GM19351 (cell line): ENCODE data around the gene RASAL2.
"Not testable (repeated sequence)": the region's sequence is repeated elsewhere in the genome, so short reads cannot be mapped to it uniquely, and the experiment has no call there.

Source experiments
- ATAC-seq: cut with Tn5 transposase; IDR thresholded peaks from one replicate; pipeline ENCODE4 v1.9.1; 2021; ENCODE audit warnings: mild to moderate bottlenecking, moderate library complexity; ENCODE audit not compliant: unreplicated experiment

RASAL2 gene

GRCh38 chr1:178368208-178368607 lies 274.3 kb downstream of the RASAL2 start:
- no peak for ATAC-seq

- ATAC-seq, result no peak
Observed at GRCh38 chr1:178371235-178371634, 277.3 kb downstream of the RASAL2 start.

- ATAC-seq, result no peak
Observed at GRCh38 chr1:178371933-178372388, 278.1 kb downstream of the RASAL2 start.

GRCh38 chr1:178374016-178374415 lies 280.1 kb downstream of the RASAL2 start:
- no peak for ATAC-seq

GRCh38 chr1:178376008-178376407 lies 282.1 kb downstream of the RASAL2 start:
- peak; percentile 59 for ATAC-seq

GRCh38 chr1:178379807-178380206 lies 285.9 kb downstream of the RASAL2 start:
- no peak for ATAC-seq

- no peak for ATAC-seq
Observed at GRCh38 chr1:178382372-178382771, 288.5 kb downstream of the RASAL2 start.

- no peak for ATAC-seq
Observed at GRCh38 chr1:178385662-178386061, 291.8 kb downstream of the RASAL2 start.

- no peak for ATAC-seq
Observed at GRCh38 chr1:178388418-178389145, 294.7 kb downstream of the RASAL2 start.

GRCh38 chr1:178389441-178389840 lies 295.5 kb downstream of the RASAL2 start:
- ATAC-seq, result no peak

GRCh38 chr1:178390280-178390679 lies 296.4 kb downstream of the RASAL2 start:
- ATAC-seq, result not testable (repeated sequence)

- ATAC-seq, result no peak
Observed at GRCh38 chr1:178393370-178393769, 299.5 kb downstream of the RASAL2 start.

GRCh38 chr1:178396789-178397188 lies 302.9 kb downstream of the RASAL2 start:
- no peak for ATAC-seq

GRCh38 chr1:178397678-178398077 lies 303.8 kb downstream of the RASAL2 start:
- no peak for ATAC-seq

- no peak for ATAC-seq
Observed at GRCh38 chr1:178399177-178399728, 305.3 kb downstream of the RASAL2 start.

GRCh38 chr1:178405137-178405536 lies 311.2 kb downstream of the RASAL2 start:
- ATAC-seq, result no peak

- ATAC-seq, result no peak
Observed at GRCh38 chr1:178407215-178407614, 313.3 kb downstream of the RASAL2 start.

GRCh38 chr1:178407655-178408054 lies 313.8 kb downstream of the RASAL2 start:
- ATAC-seq, result no peak

GRCh38 chr1:178408871-178409270 lies 315.0 kb downstream of the RASAL2 start:
- no peak for ATAC-seq

- no peak for ATAC-seq
Observed at GRCh38 chr1:178409541-178409940, 315.6 kb downstream of the RASAL2 start.

GRCh38 chr1:178411756-178412399 lies 318.0 kb downstream of the RASAL2 start:
- peak; percentile 76 for ATAC-seq

GRCh38 chr1:178412400-178412770 lies 318.5 kb downstream of the RASAL2 start:
- peak; percentile 93 for ATAC-seq
